GM19193 (cell line): ENCODE data around the gene SPECC1.

ENCODE experiments used
- POLR2A ChIP-seq: IDR thresholded peaks from 4 replicates; pipeline ENCODE4 v1.6.1; 2011; ENCODE audit not compliant: insufficient read depth, insufficient read length; ENCODE audit errors: extremely low read depth

Gene SPECC1

DNA sequence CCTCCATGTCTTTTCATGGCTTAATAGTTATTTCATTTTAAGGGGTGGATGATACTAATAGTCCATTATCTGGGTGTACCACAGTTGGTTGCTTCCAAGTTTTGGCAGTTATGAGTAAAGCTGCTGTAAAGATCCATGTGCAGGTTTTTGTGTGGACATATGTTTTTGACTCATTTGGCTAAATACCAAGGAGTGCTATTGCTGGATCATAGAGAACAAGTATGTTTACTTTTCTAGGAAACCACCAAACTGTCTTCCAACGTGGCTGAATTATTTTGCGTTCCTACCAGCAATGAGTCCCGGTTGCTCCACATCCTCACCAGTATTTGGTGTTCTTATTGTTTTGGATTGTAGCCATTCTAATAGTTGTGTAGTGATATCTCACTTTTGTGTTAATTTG lies 181.9 kb downstream of the SPECC1 start:
- no peak for TF ChIP-seq POLR2A

GRCh38 chr17:20197272-20197926 lies 188.2 kb downstream of the SPECC1 start:
- TF ChIP-seq POLR2A: no peak

GRCh38 chr17:20200016-20200795 lies 191.0 kb downstream of the SPECC1 start:
- no peak for TF ChIP-seq POLR2A

- TF ChIP-seq POLR2A: no peak
Measured at GRCh38 chr17:20200865-20201458, 191.8 kb downstream of the SPECC1 start.

GRCh38 chr17:20202141-20202621 lies 193.0 kb downstream of the SPECC1 start:
- TF ChIP-seq POLR2A: no peak

- no peak for TF ChIP-seq POLR2A
Measured at GRCh38 chr17:20203018-20203417, 193.9 kb downstream of the SPECC1 start.

DNA sequence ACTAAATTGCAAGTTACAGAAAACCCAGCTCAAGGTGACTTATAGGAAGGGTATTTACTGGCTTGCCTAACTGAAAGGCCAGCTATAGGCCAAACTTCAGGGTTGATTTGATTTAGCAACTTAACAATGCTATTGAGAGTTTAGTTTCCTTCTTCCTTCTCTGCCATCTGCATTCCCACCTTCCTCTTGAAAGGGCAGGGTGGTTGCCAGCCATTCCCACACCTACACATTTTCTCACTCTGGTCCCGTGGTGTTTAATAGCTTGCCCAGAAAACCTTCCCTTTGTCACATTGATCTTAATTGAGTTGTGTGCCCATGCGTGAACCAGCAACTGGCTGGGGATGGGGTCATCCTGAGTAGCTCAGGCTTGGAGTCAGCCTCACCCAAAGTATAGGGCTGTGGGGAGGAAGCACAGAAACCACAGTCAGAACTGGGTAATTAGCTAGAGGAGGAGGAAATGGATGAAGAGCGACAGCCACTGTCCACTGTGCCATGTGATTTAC lies 194.7 kb downstream of the SPECC1 start:
- no peak for TF ChIP-seq POLR2A

- no peak for TF ChIP-seq POLR2A
Measured at GRCh38 chr17:20205609-20206008, 196.4 kb downstream of the SPECC1 start.

- TF ChIP-seq POLR2A: no peak
Measured at GRCh38 chr17:20206068-20206467, 196.9 kb downstream of the SPECC1 start.

- no peak for TF ChIP-seq POLR2A
Measured at GRCh38 chr17:20206591-20206990, 197.4 kb downstream of the SPECC1 start.

DNA sequence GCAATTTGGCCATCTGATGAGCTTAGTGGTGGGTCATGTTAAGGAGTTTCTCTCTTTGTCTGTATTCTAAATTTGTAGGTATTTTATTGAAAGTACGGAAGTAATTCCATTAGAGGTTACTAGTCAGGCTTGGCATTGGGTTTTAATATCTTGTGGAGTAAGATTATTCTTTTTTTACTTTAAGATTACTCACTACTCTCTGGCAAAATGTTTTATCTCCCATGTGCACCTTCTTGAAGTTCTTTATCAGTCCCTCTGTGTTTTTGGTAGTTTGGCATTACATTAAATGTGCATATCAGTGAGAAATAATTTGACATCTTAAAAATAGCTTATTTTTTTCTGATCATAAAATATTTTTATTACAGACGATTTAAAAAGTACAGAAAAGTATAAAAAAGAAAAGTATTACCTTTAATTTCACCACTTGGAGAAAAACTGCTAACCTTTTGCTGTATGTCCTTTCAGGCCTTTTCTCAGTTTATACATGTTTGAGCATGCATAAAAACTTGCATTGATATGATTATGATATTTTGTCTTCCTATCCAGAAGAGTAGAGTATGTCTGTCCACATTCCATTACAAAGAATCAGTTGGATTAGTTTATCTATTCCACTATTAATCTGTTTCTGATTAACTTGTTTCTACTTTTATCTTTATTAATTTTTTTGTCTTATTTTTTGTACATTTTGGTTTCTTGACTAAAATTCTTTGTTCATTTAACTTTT lies 198.3 kb downstream of the SPECC1 start:
- no peak for TF ChIP-seq POLR2A

DNA sequence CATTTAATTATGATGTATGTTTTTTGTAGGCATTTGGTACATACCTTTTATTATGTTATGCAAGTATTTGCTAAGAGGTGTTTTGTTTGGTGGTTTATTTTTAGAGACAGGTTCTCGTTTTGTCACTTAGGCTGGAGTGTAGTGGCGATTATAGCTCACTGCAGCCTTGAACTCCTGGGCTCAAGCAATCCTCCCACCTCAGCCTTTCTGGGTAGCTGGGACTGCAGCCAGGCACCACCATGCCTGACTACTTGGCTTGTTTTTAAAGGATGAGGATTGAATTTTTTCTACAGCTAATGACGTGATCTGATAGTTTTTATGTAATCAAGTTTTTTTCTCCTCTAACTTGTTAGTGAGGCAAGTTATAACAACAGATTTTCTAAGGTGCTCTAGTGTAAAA lies 199.6 kb downstream of the SPECC1 start:
- no peak for TF ChIP-seq POLR2A

DNA sequence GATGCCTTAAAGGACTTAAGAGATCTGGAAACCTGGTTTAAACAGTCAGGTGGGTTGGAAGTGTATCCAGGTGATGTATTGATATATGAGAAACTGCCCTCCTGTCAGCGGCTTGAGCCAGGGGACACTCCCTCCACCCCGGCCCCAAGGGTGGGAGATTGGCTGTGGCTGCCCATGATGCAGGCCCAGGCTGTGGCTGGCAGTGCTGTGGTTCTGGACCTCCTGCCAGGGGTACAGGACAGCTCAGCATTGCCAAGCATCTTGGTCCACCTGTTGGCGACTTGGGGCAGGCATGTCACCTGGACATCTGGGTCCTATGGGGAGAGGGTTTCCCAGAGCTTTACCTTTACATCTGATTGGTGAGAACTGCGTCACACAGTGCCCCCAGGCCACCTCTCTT lies 201.0 kb downstream of the SPECC1 start:
- TF ChIP-seq POLR2A: no peak

DNA sequence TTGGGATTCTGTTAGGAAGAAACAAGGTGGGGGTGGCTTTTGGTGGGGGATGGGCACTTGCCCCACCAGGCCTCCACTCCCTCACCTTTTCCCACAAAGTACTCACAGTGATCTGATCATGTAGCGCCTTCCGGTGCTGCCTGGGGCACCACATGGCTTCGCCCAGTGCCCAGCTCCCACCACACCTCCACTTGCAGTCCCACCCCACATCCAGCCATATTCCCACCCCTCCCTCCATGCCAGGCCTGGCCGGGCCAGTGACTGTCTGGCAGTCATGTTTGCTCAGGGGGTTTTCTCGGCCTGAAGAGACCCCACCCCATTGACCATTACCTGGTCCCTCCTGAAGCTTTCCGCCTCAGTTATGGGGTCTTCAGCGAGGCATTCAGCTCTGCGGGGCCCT lies 201.5 kb downstream of the SPECC1 start:
- no peak for TF ChIP-seq POLR2A

GRCh38 chr17:20211246-20211645 lies 202.1 kb downstream of the SPECC1 start:
- TF ChIP-seq POLR2A: no peak

DNA sequence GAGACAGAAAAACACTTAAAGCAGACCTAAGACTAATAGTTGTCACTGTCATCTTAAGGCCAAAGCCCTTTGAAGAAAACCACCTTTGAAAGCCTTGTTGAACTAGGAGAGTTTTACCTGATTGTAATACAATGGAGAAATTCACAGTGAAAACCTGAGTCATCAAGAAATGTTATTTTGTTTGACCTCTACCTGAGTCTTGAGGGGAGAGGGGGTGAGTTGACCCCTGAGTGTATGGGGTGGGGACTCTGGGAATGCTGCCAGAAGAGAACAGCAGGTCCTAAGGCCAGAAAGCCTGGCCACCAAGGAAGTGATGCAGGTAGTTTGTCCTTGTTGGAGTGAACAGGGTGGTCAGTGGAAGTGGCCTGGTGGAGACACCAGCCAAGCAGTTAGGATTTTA lies 204.3 kb downstream of the SPECC1 start:
- no peak for TF ChIP-seq POLR2A

- no peak for TF ChIP-seq POLR2A
Measured at GRCh38 chr17:20214794-20215193, 205.6 kb downstream of the SPECC1 start.
